GM19099 (cell line): ENCODE results near the gene STIM1.

Experiments used
- POLR2A ChIP-seq: IDR thresholded peaks from 3 replicates; pipeline ENCODE4 v1.6.1; 2011; ENCODE audit warnings: low read depth; ENCODE audit not compliant: insufficient read length; ENCODE audit errors: extremely low read depth

Gene STIM1

DNA sequence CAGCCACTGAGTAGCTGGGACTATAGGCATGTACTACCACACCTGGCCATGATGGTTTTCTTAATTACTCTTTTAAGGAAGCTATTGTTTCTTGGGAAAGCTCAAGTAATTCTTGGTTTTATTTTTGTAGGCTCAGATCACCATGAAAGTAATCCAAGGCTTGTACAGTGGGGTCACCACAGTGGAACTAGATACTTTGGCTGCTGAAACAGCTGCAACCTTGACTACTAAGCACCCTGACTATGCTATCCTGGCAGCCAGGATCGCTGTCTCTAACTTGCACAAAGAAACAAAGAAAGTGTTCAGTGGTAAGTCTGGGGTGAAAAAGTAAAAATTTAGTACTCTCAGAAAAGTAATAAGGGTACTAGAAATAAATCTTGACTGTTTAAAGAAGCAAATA lies 250.5 kb downstream of the STIM1 start:
- no peak for TF ChIP-seq POLR2A

DNA sequence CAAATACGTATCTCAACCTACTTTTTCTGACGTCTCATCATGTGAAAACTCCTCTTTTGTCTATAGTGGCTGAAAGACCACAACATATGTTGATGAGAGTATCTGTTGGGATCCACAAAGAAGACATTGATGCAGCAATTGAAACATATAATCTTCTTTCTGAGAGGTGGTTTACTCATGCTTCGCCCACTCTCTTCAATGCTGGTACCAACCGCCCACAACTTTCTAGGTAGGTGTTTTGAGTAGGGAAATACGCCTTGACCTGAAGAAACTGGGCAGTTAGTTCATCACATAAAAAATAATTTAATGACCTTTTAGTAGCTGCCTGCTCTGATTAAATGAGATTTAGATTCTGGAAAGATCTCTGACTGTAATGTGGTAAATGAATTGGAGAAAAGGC lies 256.4 kb downstream of the STIM1 start:
- no peak for TF ChIP-seq POLR2A

DNA sequence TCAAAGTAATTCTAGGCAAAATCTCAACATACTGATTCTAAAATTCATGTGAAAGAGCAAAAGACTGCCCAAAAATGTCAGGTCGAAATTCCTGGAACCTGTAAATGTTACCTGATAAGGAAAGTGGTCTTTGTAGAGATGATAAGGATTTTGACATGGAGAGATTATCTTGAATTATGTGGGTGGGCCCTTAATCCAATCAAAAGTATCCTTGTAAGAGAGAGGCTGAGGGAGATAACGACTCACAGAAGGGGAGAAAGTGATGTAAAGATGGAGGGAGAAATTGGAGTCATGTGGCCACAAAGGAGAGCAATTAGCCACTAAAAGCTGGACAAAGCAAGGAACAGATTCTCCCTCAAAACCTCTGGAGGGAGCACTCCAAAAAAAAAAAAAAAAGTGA lies 259.7 kb downstream of the STIM1 start:
- TF ChIP-seq POLR2A: no peak

DNA sequence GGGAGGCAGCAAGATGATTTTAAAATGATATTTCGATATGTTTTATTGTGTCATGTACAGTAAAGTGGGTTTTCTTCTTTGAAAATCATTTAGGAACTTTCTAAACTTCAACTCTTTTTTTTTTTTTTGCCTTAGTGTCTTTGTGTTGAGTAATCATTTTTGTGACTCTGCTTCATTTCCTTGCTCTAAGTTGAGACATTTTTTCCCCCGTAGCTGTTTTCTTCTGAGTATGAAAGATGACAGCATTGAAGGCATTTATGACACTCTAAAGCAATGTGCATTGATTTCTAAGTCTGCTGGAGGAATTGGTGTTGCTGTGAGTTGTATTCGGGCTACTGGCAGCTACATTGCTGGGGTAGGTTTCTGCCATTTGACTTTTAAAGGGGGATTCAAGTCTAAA lies 262.6 kb downstream of the STIM1 start:
- no peak for TF ChIP-seq POLR2A

GRCh38 chr11:4123218-4123617 lies 267.8 kb downstream of the STIM1 start:
- no peak for TF ChIP-seq POLR2A

DNA sequence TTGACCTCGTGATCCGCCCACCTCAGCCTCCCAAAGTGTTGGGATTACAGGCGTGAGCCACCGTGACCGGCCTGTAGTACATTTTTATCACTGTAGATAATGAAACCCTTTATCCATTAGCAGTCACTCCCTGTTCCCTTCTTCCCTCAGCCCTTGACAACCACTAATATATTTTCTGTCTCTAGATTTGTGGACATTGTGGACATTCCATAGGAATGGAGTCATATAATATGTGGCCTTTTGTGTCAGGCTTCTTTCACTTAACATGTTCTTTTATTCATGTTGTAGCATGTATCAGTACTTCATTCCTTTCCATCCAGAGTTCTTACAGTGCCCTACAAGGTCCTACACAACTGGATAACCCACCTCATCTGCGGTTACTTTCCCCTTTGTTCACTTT lies 269.7 kb downstream of the STIM1 start:
- TF ChIP-seq POLR2A: no peak

DNA sequence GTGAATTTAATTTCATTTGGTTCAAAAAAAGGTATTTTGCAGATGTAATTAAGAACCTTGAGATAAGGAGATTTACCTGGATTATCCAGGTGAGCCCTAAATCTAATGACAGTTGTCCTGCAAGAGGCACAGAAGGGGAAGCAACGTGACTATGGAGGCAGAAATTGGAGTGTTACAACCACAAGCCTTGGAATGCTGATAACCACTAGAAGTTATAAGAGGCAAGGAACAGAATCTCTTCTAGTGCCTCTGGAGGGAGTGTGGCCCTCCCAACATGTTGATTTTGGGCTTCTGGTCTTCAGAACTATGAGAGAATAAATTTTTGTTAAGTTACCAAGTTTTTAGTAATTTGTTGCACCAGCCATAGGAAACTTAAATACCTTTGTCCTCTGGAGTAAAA lies 271.9 kb downstream of the STIM1 start:
- TF ChIP-seq POLR2A: no peak

DNA sequence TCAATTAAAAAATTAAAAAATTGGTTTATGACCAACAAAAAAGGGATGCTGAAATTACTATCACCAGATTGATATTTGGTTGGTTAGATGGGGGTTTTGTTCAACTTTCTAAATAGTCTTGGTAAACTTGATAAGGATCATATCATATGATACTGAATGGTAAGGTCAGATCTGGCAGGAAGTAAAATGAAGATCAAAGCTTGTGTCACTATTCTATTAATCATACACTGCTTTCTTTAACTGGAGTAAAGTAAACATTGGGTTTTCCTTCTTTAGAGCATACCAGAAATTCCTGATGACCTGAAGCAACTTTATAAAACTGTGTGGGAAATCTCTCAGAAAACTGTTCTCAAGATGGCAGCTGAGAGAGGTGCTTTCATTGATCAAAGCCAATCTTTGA lies 279.3 kb downstream of the STIM1 start:
- no peak for TF ChIP-seq POLR2A

- no peak for TF ChIP-seq POLR2A
These were observed 283.0 kb downstream of the STIM1 start for GRCh38 chr11:4138497-4138896.

DNA sequence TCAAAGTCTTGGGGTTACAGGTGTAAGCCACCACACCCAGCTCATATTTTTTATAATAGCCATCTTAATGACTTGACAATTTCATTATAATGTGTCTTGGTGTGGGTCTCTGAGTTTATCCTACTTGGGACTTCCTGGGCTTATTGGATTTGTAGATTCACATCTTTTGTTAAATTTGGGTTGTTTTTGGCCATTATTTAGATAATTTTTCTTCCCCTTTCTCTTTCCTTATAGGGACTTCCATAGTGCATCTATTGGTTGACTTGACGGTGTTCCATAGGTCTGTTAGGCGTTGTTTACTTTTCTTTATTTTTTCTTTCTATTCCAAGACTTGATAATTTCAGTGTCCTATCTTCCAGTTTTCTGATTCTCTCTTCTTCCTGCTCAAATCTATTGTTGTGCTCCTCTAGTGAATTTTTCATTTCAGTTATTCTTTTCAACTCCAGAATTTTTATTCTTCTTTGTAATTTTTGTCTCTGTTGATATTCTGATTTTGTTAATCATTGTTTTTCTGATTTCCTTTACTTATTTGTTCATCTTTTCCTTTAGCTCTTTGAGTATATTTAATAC lies 284.7 kb downstream of the STIM1 start:
- TF ChIP-seq POLR2A: no peak
